Osteocyte (in vitro differentiated cells): ENCODE results near the gene CLIC6. TPM values are rescaled to one million over a fixed set of nuclear protein-coding genes. Genes with fewer than 3 reads are reported as not detected.

Source experiments
- DNase-seq: peaks from one replicate; pipeline ENCODE4 v3.0.0; 2021; ENCODE audit warnings: mixed read lengths; ENCODE audit not compliant: unreplicated experiment; ENCODE audit errors: extremely low spot score
- H3K27ac Mint-ChIP-seq: one replicate; pipeline ENCODE4 v1.8.0; 2021; ENCODE audit warnings: mild to moderate bottlenecking, mixed read lengths; ENCODE audit not compliant: unreplicated experiment
- H3K27me3 Mint-ChIP-seq: one replicate; pipeline ENCODE4 v1.8.0; 2021; ENCODE audit warnings: mixed read lengths; ENCODE audit not compliant: unreplicated experiment
- H3K36me3 Mint-ChIP-seq: one replicate; pipeline ENCODE4 v1.8.0; 2021; ENCODE audit warnings: mixed read lengths; ENCODE audit not compliant: unreplicated experiment
- H3K4me1 Mint-ChIP-seq: one replicate; pipeline ENCODE4 v1.8.0; 2021; ENCODE audit warnings: mixed read lengths; ENCODE audit not compliant: unreplicated experiment
- H3K4me3 Mint-ChIP-seq: one replicate; pipeline ENCODE4 v1.8.0; 2021; ENCODE audit warnings: mild to moderate bottlenecking, moderate library complexity, mixed read lengths; ENCODE audit not compliant: unreplicated experiment
- H3K9me3 Mint-ChIP-seq: one replicate; pipeline ENCODE4 v1.8.0; 2021; ENCODE audit warnings: mixed read lengths; ENCODE audit not compliant: unreplicated experiment
- total RNA-seq: library from RNA; stranded (reverse); gene quantifications from 2 replicates; pipeline ENCODE4 v1.2.1, GENCODE V29; 2021
- TF ChIP-seq, protein P1 (sequence below): fragments of 200-600 bp; sonication (generic); IDR thresholded peaks from 2 replicates; pipeline ENCODE4 v1.5.0; 2021; ENCODE audit warnings: antibody characterized with exemption, mild to moderate bottlenecking, moderate library complexity

CLIC6 gene
- total RNA-seq, 1 donor from 2014 or later = 0.40 TPM

DNA sequence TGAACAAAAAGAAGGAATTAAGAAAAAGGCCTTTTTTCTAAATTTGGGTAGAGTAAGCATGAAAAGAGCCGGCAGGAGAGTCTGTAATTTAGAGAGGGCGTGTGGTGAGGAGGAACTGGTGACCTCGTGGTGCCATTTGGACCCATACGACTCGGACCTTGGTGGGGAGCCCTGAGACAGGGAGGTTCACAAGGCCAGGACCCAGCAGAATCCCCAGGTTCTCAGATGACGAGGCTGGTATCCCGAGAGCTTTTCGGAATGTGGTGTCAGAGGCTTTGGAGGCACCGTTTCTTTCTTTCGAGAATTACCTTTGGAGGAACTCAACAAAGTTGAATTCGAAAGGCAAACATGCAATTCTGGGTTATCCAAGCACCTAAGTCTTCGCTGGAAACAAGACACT is 34.8 kb downstream of the CLIC6 start:
- Mint-ChIP-seq H3K9me3 (no peaks in the 10 kb centered on the region), H3K4me3 (no peak overlapping the region), H3K27me3 (peaks cover 24% of the 10 kb centered on the region), H3K36me3 (no peaks in the 10 kb centered on the region), H3K27ac (no peak overlapping the region), H3K4me1 (peaks cover 2% of the 10 kb centered on the region)
- TF ChIP-seq, protein P1, sequence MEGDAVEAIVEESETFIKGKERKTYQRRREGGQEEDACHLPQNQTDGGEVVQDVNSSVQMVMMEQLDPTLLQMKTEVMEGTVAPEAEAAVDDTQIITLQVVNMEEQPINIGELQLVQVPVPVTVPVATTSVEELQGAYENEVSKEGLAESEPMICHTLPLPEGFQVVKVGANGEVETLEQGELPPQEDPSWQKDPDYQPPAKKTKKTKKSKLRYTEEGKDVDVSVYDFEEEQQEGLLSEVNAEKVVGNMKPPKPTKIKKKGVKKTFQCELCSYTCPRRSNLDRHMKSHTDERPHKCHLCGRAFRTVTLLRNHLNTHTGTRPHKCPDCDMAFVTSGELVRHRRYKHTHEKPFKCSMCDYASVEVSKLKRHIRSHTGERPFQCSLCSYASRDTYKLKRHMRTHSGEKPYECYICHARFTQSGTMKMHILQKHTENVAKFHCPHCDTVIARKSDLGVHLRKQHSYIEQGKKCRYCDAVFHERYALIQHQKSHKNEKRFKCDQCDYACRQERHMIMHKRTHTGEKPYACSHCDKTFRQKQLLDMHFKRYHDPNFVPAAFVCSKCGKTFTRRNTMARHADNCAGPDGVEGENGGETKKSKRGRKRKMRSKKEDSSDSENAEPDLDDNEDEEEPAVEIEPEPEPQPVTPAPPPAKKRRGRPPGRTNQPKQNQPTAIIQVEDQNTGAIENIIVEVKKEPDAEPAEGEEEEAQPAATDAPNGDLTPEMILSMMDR = no peak
- DNase-seq = no peak

- Mint-ChIP-seq H3K4me3 (no peak overlapping the region), H3K36me3 (no peaks in the 10 kb centered on the region), H3K9me3 (no peaks in the 10 kb centered on the region), H3K27me3 (peaks cover 23% of the 10 kb centered on the region), H3K4me1 (peaks cover 2% of the 10 kb centered on the region), H3K27ac (no peak overlapping the region)
- TF ChIP-seq, protein P1 = no peak
- no peak for DNase-seq
Measured at GRCh38 chr21:34704119-34704518, 35.3 kb downstream of the CLIC6 start.

GRCh38 chr21:34705011-34705410 is 36.2 kb downstream of the CLIC6 start:
- Mint-ChIP-seq H3K36me3 (no peaks in the 10 kb centered on the region), H3K4me1 (peaks cover 2% of the 10 kb centered on the region), H3K9me3 (no peaks in the 10 kb centered on the region), H3K27me3 (peaks cover 23% of the 10 kb centered on the region), H3K27ac (no peak overlapping the region), H3K4me3 (no peak overlapping the region)
- TF ChIP-seq, protein P1 = no peak
- DNase-seq = no peak

GRCh38 chr21:34706337-34706736 is 37.5 kb downstream of the CLIC6 start:
- Mint-ChIP-seq H3K27me3 (peaks cover 23% of the 10 kb centered on the region), H3K27ac (no peak overlapping the region), H3K36me3 (no peaks in the 10 kb centered on the region), H3K4me1 (peaks cover 2% of the 10 kb centered on the region), H3K9me3 (no peaks in the 10 kb centered on the region), H3K4me3 (no peak overlapping the region)
- TF ChIP-seq, protein P1 = no peak
- DNase-seq = no peak

DNA sequence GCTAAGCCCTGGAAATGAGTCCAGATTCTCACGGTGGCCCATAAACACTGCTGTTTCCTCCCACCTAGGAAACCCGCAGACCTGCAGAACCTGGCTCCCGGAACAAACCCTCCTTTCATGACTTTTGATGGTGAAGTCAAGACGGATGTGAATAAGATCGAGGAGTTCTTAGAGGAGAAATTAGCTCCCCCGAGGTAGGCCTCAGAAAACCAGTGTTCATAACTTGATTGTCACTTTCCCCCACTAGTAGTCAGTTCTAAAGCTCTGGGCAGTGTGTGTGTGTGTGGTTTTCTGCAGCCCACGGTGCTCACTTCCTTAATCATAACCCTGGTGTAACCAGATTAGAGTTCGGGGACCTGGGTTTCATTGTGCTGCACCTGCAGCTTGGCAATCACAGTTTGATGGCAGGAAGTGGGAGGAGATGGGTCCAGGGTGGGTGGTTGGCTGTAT is 39.1 kb downstream of the CLIC6 start:
- Mint-ChIP-seq H3K36me3 (no peaks in the 10 kb centered on the region), H3K4me1 (peaks cover 10% of the 10 kb centered on the region), H3K27me3 (peaks cover 24% of the 10 kb centered on the region), H3K4me3 (no peak overlapping the region), H3K27ac (no peak overlapping the region), H3K9me3 (no peaks in the 10 kb centered on the region)
- TF ChIP-seq, protein P1 = no peak
- DNase-seq = no peak
